ENCODE data around the gene IFI44L. TPM values are rescaled to one million over a fixed set of nuclear protein-coding genes. Genes with fewer than 3 reads are reported as not detected.

The IFI44L gene
- total RNA-seq, 4 donors from 2014 or later, result 4.3 to 15.4 (median 9.6) TPM

DNA sequence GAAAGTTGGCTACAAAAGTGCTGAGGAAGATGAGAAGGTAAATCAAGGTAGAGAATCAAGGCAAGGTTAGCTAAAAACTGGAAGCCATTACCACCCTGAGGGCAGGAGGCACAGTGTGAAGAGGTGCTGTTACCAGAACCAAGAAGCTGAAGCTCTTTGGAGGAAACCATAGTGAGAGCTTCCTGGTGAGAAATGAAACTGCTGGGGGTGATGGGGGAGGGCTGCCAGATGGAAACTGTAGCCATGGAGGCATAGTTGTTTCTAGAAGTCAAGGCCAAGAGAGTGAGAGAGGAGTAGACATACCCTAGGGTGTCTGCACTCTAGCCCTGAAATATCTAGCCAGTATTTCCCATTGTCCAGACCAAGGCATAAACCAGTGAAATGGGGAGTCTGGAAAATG, 58.1 kb downstream of the IFI44L start:
- DNase-seq (ENCODE audit: extremely low spot score), result no peak
- H3K36me3 ChIP-seq, result no peaks in the 10 kb centered on the region
- no peaks in the 10 kb centered on the region for H3K27me3 ChIP-seq
- H3K4me1 ChIP-seq, result no peaks in the 10 kb centered on the region
- H3K27ac ChIP-seq (replicated peaks in 1 of 4), result no peak overlapping the region
- H3K4me3 ChIP-seq, result no peak overlapping the region
- H3K9me3 ChIP-seq, result no peaks in the 10 kb centered on the region
- TF ChIP-seq EP300 (IDR thresholded peaks at IDR 0.05) (no peak), POLR2A (IDR thresholded peaks at IDR 0.05; ENCODE audit: low read depth) (no peak), POLR2AphosphoS5 (IDR thresholded peaks at IDR 0.05) (no peak)
- TF ChIP-seq, protein P1, sequence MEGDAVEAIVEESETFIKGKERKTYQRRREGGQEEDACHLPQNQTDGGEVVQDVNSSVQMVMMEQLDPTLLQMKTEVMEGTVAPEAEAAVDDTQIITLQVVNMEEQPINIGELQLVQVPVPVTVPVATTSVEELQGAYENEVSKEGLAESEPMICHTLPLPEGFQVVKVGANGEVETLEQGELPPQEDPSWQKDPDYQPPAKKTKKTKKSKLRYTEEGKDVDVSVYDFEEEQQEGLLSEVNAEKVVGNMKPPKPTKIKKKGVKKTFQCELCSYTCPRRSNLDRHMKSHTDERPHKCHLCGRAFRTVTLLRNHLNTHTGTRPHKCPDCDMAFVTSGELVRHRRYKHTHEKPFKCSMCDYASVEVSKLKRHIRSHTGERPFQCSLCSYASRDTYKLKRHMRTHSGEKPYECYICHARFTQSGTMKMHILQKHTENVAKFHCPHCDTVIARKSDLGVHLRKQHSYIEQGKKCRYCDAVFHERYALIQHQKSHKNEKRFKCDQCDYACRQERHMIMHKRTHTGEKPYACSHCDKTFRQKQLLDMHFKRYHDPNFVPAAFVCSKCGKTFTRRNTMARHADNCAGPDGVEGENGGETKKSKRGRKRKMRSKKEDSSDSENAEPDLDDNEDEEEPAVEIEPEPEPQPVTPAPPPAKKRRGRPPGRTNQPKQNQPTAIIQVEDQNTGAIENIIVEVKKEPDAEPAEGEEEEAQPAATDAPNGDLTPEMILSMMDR (IDR thresholded peaks at IDR 0.05), result no peak
- intact Hi-C loops (cut with DNase I), result loop anchor here (5.0 kb wide), 1 partner anchor 531 kb away; no protein-coding TSS in a partner anchor

DNA sequence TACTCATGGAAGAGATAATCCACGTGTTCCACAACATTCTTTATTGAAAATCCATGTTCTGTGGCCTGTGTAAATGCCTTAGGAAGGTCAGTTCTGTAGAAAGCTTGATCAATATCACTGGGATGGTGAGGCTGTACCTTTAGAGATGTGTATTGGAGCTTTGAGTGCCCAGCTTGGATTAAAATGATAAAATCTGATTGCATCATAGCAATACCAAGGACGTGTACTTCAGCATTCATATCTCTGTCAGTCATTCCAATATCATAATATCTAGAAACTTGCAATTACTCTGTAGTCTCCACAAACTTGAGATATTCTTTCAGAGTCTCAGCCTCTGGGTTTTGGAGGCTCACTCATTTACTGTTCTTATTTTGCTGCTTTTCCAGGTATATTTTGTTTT, 61.0 kb downstream of the IFI44L start:
- Histone ChIP-seq H3K36me3 (no peaks in the 10 kb centered on the region), H3K4me3 (no peak overlapping the region), H3K4me1 (no peaks in the 10 kb centered on the region), H3K27me3 (no peaks in the 10 kb centered on the region), H3K27ac (replicated peaks in 1 of 4) (no peak overlapping the region), H3K9me3 (no peaks in the 10 kb centered on the region)
- intact Hi-C loops (cut with DNase I), result no loop called here
- WGBS, result 67% methylated on average over 2 of the region's 2 CpGs
- DNase-seq (ENCODE audit: extremely low spot score), result no peak
- TF ChIP-seq, protein P1 (IDR thresholded peaks at IDR 0.05), result no peak
- TF ChIP-seq EP300 (IDR thresholded peaks at IDR 0.05) (no peak), POLR2AphosphoS5 (IDR thresholded peaks at IDR 0.05) (no peak)

DNA sequence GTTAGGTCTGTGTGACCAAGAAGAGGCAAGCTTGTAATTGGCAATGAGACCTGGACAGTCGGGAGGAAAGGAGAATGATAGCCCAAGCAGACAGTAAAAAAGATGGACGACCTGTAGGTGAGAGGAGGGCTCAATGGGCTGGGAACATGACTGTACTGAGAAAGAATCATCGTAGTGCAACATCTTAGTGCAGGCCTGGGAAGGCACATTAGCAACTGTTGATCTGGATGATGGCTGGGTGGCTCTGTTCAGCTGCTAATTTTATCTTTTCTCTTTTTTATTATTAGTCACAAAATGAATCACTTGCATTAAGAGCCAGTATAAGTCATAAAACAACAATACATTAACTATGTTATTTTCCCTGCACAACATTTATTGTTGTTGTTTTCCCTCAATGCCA, 62.2 kb downstream of the IFI44L start:
- intact Hi-C loops (cut with DNase I), result no loop called here
- WGBS, result 79% methylated on average over 3 of the region's 3 CpGs
- no peak for DNase-seq (ENCODE audit: extremely low spot score)
- no peak overlapping the region for H3K27ac ChIP-seq (replicated peaks in 1 of 4)
- no peaks in the 10 kb centered on the region for H3K9me3 ChIP-seq
- no peaks in the 10 kb centered on the region for H3K36me3 ChIP-seq
- H3K4me3 ChIP-seq, result no peak overlapping the region
- no peaks in the 10 kb centered on the region for H3K27me3 ChIP-seq
- TF ChIP-seq, protein P1 (IDR thresholded peaks at IDR 0.05), result no peak
- TF ChIP-seq POLR2A (IDR thresholded peaks at IDR 0.05; ENCODE audit: low read depth) (no peak), EP300 (IDR thresholded peaks at IDR 0.05) (no peak), POLR2AphosphoS5 (IDR thresholded peaks at IDR 0.05) (no peak)
- no peaks in the 10 kb centered on the region for H3K4me1 ChIP-seq

DNA sequence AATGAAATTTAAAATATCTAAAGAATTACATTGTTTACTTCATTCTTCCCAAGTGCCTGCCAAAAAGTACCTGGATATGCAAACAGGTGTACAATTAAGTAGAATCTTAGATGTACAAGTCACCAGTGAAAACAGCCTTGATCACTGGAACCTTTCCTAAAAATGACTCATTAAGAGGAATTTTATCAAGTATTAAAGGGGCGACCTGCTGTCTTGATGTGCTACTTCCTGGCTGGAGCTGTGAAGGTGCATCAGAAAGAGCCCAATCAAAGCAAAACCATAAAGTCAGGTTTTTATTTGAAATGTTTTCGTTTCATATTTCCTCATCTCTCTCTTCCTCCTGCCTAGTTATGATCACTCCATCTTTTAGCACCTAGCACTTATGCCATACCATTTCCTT, 62.8 kb downstream of the IFI44L start:
- Histone ChIP-seq H3K4me1 (no peaks in the 10 kb centered on the region), H3K36me3 (no peaks in the 10 kb centered on the region), H3K27ac (replicated peaks in 1 of 4) (no peak overlapping the region), H3K4me3 (no peak overlapping the region), H3K9me3 (no peaks in the 10 kb centered on the region), H3K27me3 (no peaks in the 10 kb centered on the region)
- 89% methylated on average over 2 of the region's 2 CpGs for WGBS
- TF ChIP-seq EP300 (IDR thresholded peaks at IDR 0.05) (no peak), POLR2AphosphoS5 (IDR thresholded peaks at IDR 0.05) (no peak), POLR2A (IDR thresholded peaks at IDR 0.05; ENCODE audit: low read depth) (no peak)
- TF ChIP-seq, protein P1 (IDR thresholded peaks at IDR 0.05), result no peak
- DNase-seq (ENCODE audit: extremely low spot score), result no peak
- intact Hi-C loops (cut with DNase I), result no loop called here

DNA sequence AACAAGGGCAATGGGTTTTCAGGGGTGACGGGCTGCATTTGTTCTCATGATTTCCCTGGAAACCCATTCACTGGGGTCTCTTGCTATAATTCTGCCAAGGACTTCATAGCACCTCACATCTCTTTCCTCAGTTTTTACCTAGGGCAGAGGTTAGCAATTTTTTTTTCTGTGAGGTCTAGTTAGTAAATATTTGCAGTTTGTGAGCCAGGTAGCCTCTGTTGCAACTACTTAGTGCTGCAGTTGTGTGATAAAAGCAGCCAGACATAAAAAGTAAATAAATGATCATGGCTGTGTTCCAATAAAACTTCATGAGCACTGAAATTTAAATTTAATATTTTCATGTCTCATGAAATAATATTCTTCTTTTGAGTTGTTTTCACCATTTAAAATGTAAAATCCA, 67.1 kb downstream of the IFI44L start:
- Histone ChIP-seq H3K36me3 (no peaks in the 10 kb centered on the region), H3K27ac (replicated peaks in 1 of 4) (no peak overlapping the region)
- 92% methylated on average over 1 of the region's 1 CpG for WGBS

More for the DNA sequence above, 67.1 kb downstream of the IFI44L start:
- DNase-seq (ENCODE audit: extremely low spot score), result no peak
- TF ChIP-seq POLR2AphosphoS5 (IDR thresholded peaks at IDR 0.05), result no peak
- no peak for TF ChIP-seq POLR2A (IDR thresholded peaks at IDR 0.05; ENCODE audit: low read depth)
- TF ChIP-seq EP300 (IDR thresholded peaks at IDR 0.05), result no peak
- TF ChIP-seq, protein P1 (IDR thresholded peaks at IDR 0.05), result no peak
- Histone ChIP-seq H3K27me3 (no peaks in the 10 kb centered on the region), H3K4me3 (no peak overlapping the region), H3K4me1 (peaks cover 0 to 5% (median 0%) of the 10 kb centered on the region in 4 donors), H3K9me3 (no peaks in the 10 kb centered on the region)
- intact Hi-C loops (cut with DNase I), result no loop called here
